GM18861 (cell line): Measurements from ENCODE around the gene PDCD2L.
"Not testable (repeated sequence)": the region's sequence is repeated elsewhere in the genome, so short reads cannot be mapped to it uniquely, and the experiment has no call there.

ENCODE experiments used
- ATAC-seq: cut with Tn5 transposase; IDR thresholded peaks from one replicate; pipeline ENCODE4 v1.9.1; 2021; ENCODE audit not compliant: unreplicated experiment

The PDCD2L gene

GRCh38 chr19:34461375-34462100 is 57.3 kb downstream of the PDCD2L start:
- ATAC-seq = no peak

- not testable (repeated sequence) for ATAC-seq
Observed at GRCh38 chr19:34464785-34465184, 60.6 kb downstream of the PDCD2L start.

DNA sequence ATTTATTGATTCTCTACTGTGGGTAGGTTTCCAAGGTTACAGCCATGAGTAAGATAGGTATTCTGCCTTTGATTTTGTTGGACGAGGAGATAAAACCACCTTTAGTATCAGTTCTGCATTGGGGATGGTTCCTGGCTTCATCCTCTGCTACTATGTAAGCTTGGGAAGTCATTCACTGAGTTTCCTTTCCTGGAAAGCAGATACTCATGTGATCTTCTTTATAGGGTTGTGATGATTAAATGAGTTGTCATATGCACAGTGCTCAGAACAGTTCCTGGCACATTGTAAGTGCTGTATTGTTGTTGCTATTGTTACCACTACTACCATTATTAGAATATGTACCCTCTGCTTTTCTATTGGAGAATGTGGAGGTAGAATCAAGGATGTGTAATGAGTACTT is 64.2 kb downstream of the PDCD2L start:
- no peak for ATAC-seq

- not testable (repeated sequence) for ATAC-seq
Observed at GRCh38 chr19:34469026-34469425, 64.8 kb downstream of the PDCD2L start.

DNA sequence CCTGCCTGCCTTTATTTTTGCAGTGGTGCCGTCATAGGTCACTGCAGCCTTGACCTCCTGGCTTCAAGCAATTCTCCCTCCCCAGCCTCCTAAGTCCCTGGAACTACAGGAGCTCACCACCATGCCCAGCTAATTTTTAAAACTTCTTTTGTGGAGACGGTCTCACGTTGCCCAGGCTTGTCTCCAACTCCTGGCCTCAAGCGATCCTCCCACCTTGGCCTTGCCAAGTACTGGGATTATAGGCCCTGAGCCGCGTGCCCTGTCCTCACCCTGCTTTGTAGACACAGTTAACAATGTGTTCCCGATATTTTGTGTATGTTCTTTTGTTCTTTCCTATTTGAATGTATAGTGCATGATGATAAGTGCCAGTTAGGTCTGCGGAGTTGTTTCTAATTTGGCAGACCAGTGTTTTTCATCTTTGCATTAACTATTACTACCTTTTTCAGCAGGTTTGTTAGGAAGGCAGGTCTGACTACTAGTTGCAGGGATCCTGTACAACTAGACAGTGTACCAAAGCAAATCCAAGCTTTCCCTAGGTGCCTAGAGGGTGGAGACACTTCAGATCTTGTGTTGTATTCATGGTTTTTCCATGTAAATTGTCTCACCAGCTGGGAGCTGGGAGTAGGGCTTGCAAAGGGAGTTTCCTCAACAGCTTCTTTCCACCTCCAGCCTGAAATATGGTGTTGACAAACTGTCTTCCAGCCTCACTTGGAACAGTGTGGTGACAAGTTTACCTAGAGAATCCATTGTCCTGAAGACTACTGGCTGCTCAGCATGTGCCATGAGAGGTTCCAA is 67.9 kb downstream of the PDCD2L start:
- no peak for ATAC-seq

GRCh38 chr19:34474233-34474989 is 70.2 kb downstream of the PDCD2L start:
- ATAC-seq = no peak

DNA sequence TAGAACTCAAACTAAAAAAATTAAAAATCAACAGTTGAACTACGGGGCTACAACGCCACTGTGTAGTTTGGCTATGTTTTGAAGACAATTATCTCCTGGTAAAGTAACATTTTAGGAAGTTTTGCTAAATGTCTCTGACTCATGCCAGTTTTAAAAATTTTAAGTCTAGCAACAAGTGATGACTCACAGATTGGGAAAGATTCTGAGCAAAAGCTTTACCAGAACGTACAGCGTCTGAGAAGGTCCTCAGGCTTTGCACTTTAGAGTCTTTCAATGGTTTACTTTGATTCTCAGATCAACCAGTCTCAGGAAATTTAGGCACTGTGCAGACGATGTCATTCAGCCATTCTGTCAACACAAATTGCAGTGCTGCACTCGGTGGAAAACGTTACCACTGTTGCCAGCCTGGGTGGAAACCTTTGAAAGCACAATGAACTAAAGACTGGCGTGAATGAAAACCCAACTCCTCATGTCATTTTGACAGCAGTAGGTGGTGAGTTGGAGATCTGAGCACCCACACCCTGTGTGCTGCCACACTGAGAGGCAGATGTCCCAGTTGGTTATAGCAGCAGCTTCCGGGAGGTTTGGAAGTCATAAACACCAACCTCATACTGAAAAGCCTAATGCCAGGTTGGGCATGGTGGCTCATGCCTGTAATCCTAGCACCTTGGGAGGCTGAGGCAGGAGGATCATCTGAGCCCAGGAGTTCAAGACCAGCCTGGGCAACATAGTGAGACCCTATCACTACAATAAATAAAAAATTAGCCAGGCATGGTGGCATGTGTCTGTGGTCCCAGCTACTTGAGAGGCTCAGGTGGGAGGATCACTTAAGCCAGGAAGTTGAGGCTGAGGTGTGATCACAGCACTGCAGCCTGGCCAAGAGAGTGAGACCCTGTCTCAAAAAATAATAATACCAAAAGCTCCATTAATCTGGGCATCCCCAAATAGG is 71.1 kb downstream of the PDCD2L start:
- ATAC-seq = no peak
